ENCODE results near the gene CLEC16A.

The CLEC16A gene

DNA sequence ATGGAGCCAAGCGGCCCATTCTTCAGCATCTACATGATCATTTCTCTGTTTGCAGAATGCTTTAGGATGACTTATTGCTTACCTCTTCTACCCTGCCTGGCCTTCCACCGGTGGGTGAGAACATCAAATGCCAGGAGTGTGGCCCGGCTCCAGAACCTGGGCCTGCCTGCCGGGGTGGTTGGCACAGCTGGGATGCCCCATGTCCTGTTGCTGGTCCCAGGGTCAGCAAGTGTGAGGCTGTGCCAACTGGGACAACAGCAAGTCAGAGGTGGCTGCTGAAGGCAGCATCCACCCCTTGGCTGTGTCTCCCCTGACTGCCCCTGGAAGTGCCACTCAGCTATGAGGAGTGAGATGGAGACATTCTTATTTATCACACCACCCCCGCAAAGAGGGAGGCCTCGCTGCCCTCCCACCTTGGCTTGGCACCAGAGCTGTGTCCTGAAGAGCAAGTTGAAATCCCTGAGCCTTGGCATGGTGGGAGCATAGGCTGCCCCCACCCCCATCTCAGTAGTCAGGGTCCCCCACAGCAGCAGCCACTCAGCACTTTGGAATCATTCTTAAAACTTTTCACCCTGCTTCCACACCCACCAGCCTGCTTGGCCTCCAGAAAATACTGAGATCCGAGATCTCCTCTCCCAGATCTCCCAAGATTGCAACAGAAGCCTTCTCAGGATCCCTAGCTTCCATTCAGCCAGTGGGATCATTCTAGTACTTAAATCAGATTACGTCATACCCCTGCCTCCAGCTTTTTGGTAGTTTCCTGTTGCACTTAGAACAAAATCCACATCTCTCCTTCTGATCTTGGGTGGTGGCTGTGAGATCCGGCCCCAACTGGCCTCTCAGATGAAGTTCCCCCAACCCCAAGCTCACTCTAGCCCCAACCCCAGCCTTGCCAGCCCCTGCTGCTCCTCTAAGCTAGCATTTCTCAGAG is 184.1 kb downstream of the CLEC16A start:
- in situ Hi-C loops (cut with MboI; ENCODE audit: low sequenced_read_pairs): no loop called here

DNA sequence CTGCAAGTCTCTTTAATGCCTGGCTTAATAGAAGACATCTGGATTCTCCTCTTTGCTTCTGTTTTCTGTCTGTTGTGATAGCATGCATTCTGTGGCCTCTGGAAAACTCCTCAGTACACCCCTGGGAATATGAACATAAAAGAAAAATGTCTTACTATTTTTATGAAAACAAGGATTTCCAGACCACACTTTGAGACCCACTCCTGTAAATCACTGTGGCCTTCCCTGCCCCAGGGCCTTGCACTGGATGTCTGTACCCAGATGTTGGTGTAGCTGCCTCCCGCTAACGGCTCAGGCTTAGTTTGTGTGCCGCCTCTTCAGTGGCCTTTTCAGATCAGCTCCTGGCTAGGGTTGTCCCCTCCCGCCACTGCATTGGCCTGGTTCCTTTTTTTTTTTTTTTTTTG is 185.0 kb downstream of the CLEC16A start:
- in situ Hi-C loops (cut with MboI; ENCODE audit: low sequenced_read_pairs): no loop called here

DNA sequence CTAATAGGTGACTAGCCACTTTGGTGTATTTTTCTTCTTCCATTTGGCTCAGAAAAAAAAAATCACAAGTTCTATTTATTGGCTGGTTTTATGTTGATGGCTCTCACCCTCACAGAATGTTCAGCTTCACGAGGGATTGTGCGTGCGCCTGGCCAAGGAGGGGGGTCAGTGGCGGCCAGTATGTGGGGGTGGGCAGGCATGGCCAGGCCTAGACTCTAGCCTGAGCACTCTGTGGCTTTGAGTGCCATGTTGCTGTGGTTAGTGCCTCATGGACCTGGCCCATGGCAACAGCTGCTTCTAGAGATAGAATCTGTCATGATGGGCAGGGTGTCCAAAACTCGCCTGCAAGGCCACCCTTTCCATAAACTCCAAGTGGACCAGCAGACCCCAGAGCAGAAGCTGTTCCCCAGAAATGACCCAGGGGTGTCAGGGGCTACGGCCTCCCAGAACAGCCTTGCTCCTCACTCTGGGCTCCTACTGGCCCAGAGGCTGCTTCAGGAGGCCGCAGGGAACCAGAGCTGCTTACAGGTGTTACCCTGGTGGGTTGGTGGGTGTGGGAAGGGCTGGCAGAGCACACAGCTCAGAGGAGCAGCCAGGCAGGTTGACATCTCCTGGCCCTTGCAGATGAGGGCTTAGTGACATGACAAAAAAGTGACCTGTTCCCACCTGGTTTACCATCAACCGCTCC is 186.8 kb downstream of the CLEC16A start:
- in situ Hi-C loops (cut with MboI; ENCODE audit: low sequenced_read_pairs): no loop called here

DNA sequence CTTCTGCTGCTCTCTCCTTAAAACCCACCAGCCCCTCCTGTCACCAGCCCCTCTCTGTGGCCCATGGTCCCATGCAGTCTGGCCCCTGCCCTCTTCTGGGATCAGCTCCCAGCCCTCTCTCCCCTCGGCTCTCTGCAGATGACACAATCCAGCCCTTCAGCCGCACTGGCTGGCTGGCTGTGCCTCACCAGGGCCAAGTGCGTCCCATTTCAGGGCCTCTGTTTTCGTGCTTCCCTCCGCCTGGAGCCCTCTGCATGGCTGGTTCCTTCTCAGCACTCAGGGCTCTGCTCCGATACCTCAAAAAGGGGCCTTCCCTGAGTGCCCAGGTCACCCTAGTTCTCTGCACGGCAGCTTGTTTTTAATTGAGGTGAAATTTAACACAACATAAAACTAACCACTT is 187.3 kb downstream of the CLEC16A start:
- in situ Hi-C loops (cut with MboI; ENCODE audit: low sequenced_read_pairs): no loop called here

DNA sequence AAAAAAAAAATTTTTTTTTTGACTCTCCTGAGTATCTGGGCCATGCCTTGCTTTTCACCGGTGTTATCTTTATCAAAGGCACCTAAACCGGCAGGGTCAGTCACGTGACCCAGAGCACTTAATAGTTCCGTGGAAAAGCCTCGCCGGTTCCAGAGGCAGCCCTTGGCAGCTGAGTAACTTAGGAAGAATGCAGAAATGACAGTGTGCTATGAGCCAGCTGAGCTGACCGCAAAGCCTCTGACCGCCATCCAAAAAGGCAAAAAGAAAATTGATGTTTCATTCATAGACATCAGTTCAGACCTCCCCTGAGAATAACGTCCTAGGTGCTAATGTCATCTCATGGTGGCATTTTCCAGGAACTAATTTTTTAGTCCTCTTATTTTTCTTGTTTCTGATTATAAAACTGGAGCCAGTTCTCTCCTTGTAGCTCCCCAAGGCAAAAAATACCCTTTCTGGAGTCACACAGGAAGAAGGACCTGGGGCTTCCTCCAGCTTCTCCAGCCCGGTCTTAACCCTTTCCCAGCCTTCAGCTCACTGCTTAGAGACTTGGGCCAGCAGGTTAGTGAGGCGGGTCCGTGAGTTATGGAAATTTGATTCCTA is 189.1 kb downstream of the CLEC16A start:
- in situ Hi-C loops (cut with MboI; ENCODE audit: low sequenced_read_pairs): no loop called here

DNA sequence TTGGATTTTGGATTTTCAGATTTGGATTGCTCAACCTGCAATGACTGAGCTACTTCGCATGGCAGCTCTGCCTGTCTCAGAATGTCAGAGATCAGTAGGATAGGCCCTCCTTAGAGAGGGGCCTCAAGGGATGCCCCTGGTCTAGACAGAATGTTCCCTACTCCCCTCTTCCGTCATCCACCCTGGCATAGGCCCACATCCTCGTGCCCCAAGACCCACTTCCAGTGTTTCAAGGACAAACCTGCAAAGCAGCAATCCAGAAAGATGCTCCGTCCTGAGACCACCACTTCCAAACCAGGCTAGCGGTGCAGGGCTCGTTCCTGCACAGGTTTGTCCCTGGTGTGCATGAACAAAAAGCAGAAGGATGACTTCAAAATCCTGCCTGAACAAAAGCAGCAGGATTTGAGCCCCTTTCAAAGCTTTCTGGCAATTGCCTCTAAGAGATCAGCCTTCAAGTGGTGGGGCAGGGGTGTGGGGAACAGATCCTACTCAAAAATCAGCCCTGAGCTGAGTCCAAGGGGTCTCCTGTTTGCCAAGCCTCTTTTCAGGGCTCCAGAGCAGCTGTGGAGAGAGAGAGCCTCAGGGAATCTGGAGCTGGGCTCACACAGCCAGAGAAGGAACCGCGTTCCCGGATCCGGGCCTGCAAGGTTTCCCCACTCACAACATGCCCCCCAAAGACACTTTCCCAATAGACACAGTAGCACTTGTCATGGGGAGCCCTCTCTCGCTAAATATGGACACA is 190.5 kb downstream of the CLEC16A start:
- in situ Hi-C loops (cut with MboI; ENCODE audit: low sequenced_read_pairs): no loop called here

DNA sequence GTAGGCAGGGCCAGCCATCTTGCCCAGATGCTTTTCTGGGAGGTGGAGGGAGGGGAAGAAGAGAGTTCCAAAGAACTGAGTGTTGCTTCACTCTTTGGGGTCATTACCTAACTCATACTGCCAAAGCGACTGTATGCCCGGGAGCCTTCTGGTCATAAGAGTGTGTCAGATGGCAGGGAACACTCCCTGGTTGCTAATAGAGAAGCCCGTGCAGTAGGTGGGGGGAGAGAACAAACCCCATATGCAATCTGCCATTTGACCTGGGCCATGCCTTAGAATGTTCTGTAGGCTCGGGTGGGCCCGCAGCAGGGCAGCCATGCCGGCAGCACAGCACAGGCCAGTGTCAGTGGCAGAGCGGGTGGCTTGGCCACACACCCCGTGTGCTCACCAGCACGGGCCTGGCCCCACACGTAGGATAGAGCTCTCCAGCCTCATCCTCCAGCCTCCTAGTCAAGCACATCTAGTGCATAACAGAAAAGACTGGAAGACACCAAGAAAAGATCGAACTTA is 191.2 kb downstream of the CLEC16A start:
- in situ Hi-C loops (cut with MboI; ENCODE audit: low sequenced_read_pairs): no loop called here

DNA sequence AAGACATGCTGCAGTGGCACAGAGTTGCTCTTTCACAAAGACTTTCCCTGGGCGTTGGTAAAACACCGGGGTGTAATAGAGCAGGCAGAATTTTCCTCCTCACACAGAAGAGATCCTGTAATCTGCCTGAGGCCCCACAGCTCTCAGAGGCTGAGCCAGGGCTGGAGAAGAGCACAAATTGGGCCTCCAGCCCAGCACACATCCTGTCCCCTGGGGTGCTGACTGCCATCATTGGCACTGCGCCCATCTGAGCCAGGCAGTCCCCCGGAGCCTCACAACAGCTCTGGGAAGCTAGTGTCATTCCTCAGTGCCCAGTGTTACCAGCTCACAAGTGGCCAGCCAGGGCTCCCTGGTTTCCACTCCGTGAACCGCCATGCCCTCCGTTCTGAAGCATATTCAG is 192.2 kb downstream of the CLEC16A start:
- in situ Hi-C loops (cut with MboI; ENCODE audit: low sequenced_read_pairs): no loop called here

DNA sequence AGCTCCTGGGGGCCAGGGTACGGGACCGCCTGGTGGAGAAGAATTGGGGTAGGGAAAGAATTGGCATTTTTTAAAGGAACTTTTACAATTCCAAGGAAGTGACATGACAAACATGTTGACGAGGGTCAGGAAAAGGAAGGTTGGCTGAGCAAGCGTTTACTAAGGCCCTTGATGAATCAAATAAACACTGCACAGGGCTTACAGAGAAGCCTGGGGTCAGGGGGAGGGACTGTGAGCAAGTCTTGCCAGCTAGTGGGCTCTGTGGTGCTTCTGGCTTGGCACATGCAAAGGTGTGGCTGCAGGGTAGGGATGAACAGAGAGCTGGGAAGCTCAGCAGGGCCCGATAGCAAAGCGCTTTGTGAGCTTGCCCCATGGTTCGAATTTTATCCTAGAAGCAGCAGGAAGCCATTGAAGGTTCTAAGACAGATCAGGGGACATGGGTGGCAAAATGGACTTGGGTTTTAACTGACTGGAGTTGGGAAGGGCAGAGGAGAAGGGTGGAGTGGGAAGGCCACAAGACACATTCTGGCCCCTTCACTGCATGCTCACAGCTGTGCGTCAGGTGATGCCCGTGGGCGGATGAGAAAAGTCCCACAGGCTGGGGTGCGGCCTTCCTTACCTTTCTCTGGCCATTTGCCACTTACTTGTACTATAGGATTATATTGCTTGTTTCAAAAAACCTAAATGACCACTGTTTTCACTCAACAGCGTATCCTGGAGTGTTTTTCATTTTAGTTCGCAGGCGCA is 193.8 kb downstream of the CLEC16A start:
- in situ Hi-C loops (cut with MboI; ENCODE audit: low sequenced_read_pairs): no loop called here

DNA sequence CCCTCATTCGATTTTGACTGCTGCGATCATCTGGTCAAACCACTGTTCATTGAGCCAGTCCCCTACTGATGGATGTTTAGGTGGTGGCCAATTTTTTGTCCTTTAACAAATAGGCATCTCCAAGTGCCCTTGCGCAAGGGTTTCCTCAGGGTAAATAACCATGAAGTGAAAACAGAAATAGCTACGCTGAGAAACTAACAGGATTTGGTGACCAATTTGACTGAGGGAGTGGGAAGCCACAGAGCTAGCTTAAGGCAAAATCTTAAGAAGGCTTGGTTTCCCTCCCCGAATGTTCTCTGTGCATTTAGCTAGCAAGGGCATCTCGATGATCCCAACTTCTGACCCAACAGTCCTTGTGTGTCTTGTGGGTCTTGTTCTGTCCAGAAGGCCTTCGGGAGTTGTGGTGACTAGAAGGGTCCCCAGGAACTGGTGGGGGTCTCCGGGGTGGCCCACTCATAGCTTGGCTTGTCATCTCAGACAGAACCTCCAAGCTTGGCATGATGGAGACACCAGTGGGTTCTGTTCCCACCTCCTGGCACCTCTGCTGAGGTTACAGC is 194.5 kb downstream of the CLEC16A start:
- in situ Hi-C loops (cut with MboI; ENCODE audit: low sequenced_read_pairs): no loop called here

DNA sequence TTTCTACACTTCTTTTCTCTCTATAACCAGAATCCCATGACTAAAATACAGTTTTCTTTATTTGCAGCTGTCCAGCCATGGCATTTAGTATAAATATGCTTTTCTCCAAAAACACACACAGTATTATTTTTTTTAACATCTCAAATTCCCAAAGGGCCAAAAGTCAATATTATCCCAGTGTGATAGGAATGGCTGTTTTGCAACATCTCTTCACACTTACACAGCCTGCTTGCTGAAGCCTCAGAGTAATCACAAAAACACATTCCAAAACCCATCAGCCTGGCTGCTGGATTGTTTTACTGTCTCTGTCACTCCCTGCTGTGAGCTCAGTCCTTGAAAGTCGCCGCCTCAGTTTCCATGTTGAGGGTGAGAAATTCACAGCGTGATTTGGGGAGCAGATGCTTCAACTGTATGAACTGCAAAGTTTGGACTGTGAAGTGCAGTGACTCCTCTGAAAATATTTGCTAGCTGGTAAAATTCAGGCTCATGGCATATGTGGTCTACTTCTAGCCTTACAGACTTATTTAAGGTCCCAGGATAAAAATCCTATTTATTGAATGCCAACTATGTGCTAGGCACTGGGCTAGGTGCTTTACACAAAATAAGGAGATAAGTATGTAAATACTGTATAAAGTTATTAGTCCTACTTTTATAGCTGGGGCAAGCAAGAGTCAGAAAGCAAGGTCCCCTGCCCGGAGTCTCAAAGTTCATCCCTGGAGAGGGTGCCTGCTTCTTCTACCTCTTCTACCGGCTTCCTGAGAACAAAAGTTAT is 195.1 kb downstream of the CLEC16A start:
- in situ Hi-C loops (cut with MboI; ENCODE audit: low sequenced_read_pairs): no loop called here

DNA sequence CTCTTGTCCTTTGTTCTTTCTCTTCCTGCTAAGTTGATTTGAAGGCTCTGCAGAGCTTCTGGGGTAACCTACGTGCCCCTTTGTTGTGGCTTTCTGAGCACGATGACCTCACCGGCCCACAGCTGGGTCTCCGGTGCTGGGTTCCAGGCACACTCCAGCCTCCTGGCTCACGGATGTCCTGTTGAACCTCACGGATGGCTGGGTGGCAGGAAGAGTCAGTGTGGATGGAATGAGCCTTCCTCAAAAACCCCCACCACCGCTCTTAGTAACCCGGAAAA is 195.7 kb downstream of the CLEC16A start:
- in situ Hi-C loops (cut with MboI; ENCODE audit: low sequenced_read_pairs): no loop called here

DNA sequence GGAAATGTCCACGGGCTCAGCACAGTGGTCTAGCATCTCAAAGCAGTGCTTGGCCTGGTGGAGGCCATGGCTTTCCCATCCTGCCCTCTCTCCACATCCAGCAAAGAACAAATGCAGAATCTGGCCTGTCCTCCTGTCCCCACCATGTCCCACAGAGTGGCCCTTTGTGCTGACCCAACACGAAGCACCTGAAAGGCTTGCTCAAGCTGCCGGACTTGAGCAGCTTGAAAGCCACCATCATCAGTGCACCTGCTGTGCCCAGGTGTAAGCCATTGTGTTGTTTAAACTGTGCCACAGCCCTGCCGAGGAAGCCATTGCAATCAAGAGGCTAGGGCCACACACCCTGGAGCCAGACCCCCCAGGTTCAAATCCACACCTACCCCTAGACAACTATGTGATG is 196.1 kb downstream of the CLEC16A start:
- in situ Hi-C loops (cut with MboI; ENCODE audit: low sequenced_read_pairs): no loop called here

DNA sequence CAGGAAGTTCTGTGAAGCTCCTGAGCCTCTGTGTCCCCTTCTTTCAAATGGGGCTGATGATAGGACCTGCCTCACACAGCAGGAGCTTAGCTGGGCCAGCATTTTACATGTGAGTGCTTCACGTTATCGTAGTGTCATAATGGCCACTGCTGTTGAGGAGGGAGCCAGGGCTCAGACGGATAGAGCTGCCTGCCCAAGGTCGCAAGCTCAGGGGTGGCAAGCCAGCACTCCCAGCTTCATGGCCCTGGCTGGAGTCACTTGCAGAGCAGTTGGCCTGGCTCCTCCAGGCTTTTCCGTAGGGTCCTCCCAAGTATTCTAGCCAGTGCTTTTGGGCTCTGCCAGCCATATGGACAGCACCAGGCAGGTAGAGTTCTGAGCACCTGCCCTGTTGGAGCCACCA is 196.5 kb downstream of the CLEC16A start:
- in situ Hi-C loops (cut with MboI; ENCODE audit: low sequenced_read_pairs): no loop called here

DNA sequence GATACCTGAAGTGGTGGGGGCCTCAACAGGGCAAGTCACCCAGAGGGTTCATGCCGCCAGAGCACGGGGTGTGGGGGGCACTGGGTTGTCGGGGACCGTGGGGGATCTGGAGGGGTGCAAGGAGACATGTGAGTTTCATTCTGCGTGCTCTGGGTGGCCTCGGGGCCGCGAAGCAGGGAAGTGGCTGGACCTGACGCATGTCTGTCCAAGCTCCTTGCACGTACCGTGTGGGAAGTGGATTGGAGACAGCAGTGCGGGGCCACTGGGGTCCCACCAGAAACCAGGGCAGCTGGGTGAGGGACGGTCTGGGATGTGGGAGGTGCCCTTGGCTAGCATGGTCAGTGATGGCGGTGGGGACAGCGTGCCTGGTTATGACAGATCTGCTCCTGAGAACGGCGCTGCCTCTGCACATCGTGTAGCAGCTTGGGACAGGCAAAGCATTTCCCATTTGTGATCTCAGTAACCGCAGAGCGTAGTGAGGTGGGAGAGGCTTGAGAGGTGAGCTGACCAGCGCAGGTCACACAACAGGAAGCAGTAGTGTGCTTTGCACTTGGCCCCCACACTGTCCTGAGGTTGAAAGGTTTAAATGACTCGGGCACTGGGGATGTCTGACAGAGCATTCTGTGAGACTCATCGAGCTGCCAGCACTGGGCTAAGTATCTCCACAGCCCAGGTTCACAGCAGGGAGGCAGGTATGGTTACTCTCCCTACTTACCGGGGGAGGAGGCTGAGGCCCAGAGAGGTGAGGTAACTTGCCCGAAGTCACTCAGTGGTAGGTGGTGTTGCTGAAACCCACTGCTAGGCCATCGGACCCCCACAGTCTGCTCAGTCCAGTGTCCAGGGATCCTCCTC is 197.3 kb downstream of the CLEC16A start:
- in situ Hi-C loops (cut with MboI; ENCODE audit: low sequenced_read_pairs): no loop called here

DNA sequence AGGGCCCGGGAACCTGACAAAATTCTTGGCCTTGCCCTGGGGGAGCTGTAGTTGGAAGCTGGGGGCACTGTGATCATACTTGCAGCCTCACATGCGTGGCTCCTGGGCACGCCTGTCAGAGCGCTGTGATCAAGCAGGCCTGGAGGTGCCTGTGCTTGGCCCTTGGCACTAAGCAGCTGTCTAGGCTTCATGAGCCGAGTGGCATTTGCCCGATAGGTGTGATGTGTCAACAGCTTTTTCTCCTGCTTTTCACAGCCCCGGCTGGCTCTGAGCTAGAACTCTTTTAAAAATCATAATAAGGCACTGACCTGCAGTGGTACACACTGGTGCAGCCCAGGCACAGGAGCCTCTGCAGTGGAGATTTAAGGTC is 197.9 kb downstream of the CLEC16A start:
- in situ Hi-C loops (cut with MboI; ENCODE audit: low sequenced_read_pairs): no loop called here

DNA sequence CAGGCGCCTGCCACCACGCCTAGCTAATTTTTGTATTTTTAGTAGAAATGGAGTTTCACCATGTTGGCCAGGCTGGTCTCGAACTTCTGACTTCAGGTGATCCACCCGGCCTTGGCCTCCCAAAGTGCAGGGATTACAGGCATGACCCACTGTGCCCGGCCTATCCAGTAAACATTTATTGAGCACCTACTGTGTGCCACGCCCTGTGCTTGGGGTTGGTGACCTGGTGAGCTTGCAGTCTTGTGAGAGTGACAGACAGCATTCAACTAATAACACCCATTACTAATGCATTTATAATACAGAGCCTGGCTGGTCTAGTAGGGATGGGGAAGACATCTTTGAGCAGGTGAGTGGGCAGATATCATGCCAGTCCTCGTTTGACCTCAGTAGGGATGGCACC is 198.6 kb downstream of the CLEC16A start:
- in situ Hi-C loops (cut with MboI; ENCODE audit: low sequenced_read_pairs): no loop called here

DNA sequence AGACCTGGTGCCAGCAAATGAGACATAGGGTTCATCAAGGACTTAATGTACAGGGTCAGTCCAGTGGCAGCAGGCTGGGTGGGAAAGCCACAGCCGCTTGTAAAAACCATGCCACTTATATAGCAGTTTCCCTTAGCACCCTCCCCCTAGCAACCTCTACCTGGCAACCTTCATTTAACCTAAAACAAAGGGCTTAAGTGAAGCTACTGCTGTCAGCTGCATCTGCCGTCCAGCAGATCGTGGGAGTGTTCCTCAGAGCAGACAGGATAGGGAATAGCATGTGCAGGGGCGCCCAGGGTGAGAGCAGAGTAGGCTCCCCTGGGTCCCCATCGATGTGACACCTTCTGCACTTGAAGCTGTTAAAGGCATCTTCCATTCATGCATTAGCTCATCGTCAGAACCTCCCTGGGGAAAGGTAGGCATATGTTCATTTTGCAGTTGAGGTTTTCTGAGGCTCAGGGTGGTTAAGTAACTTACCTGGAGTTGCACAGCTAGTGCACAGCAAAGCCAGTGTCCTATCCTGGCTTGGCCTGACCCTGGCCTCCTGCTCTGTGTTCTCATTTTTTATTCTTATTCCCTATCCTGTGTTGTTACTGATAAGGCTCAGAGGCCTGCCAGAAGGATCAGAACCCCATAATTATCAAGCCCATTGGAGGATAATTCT is 199.1 kb downstream of the CLEC16A start:
- in situ Hi-C loops (cut with MboI; ENCODE audit: low sequenced_read_pairs): no loop called here

All from HL-60/S4 treated with phorbol 12-myristate 13-acetate at 8.2 ng/mL for 4 days and 3 days (cell line).